K562 (cell line): ENCODE measurements around the gene TCAP. TPM values are rescaled to one million over a fixed set of nuclear protein-coding genes. Genes with fewer than 3 reads are reported as not detected.

Experiments used
- CTCF ChIP-seq, 3 experiments: IDR thresholded peaks in 2 of 3; conservative IDR thresholded peaks in 1 of 3; 2 replicates each; pipeline ENCODE4 v1.5.1; 2011 to 2012; ENCODE audit warnings: low read length in 3 of 3, mild to moderate bottlenecking in 3 of 3, control low read depth in 2 of 3, improper control_type of control experiment in 1 of 3, inconsistent platforms in 1 of 3, low read depth in 1 of 3, mixed read lengths in 1 of 3, moderate library complexity in 1 of 3; ENCODE audit not compliant: insufficient read depth in 2 of 3
- EP400 ChIP-seq: fragments of 450-650 bp; IDR thresholded peaks from 2 replicates; pipeline ENCODE4 v1.6.1; 2017; ENCODE audit warnings: antibody characterized with exemption, mild to moderate bottlenecking, moderate library complexity
- ETV6 ChIP-seq, 3 experiments: fragments of 150-350 bp in 1 of 3; sonication (generic) in 1 of 3; formaldehyde crosslinking in 1 of 3; IDR thresholded peaks; 2 replicates each; pipeline versions ENCODE4 v1.6.1 to v1.8.0; 2014 to 2022; ENCODE audit warnings: borderline replicate concordance in 2 of 3, low read depth in 2 of 3, antibody characterized with exemption in 1 of 3, low read length in 1 of 3, mild to moderate bottlenecking in 1 of 3, missing genetic modification reagents in 1 of 3
- FOXO4 ChIP-seq: fragments of 450-650 bp; formaldehyde crosslinking; IDR thresholded peaks from 2 replicates; pipeline ENCODE4 v1.4.0; 2020; ENCODE audit warnings: mild to moderate bottlenecking, moderate library complexity
- FOXP1 ChIP-seq: sonication (generic); formaldehyde crosslinking; IDR thresholded peaks from 2 replicates; pipeline ENCODE4 v1.8.0; 2022; ENCODE audit warnings: mild to moderate bottlenecking, missing genetic modification reagents
- GTF2E2 ChIP-seq: fragments of 200-800 bp; sonication (Bioruptor generic); IDR thresholded peaks from 2 replicates; pipeline ENCODE4 v1.6.1; 2016; ENCODE audit warnings: missing genetic modification characterization, missing compliant biosample characterization
- MAX ChIP-seq: sonication (generic); formaldehyde crosslinking; IDR thresholded peaks from 2 replicates; pipeline ENCODE4 v1.9.0; 2022; ENCODE audit warnings: mild to moderate bottlenecking, missing genetic modification reagents
- NFE2 ChIP-seq: IDR thresholded peaks from 2 replicates; pipeline ENCODE4 v1.6.1; 2014; ENCODE audit warnings: antibody characterized with exemption, low read depth
- NR2C2 ChIP-seq, 2 experiments: fragments of 200-800 bp in 1 of 2; sonication (Bioruptor generic) in 1 of 2; sonication (generic) in 1 of 2; formaldehyde crosslinking in 1 of 2; IDR thresholded peaks; 2 replicates each; pipeline versions ENCODE4 v1.6.1 to v1.8.0; 2016 to 2022; ENCODE audit warnings: mild to moderate bottlenecking in 1 of 2, missing compliant biosample characterization in 1 of 2, missing genetic modification characterization in 1 of 2, missing genetic modification reagents in 1 of 2
- SMARCB1 ChIP-seq: IDR thresholded peaks from 2 replicates; pipeline ENCODE4 v1.6.1; 2011; ENCODE audit warnings: improper control_type of control experiment, low read depth; ENCODE audit not compliant: insufficient read length
- TGIF2 ChIP-seq: sonication (generic); formaldehyde crosslinking; IDR thresholded peaks from 2 replicates; pipeline ENCODE4 v1.8.1; 2022; ENCODE audit warnings: mild to moderate bottlenecking, missing genetic modification reagents, moderate library complexity
- XRCC3 ChIP-seq: fragments of 450-650 bp; IDR thresholded peaks from 2 replicates; pipeline ENCODE4 v1.6.1; 2017; ENCODE audit warnings: mild to moderate bottlenecking, moderate library complexity
- ZNF780A ChIP-seq: fragments of 250-450 bp; sonication (Bioruptor Pico); IDR thresholded peaks from 2 replicates; pipeline ENCODE4 v1.5.0; 2021; ENCODE audit warnings: mild to moderate bottlenecking
- ZNF785 ChIP-seq: fragments of 250-450 bp; sonication (Bioruptor Pico); IDR thresholded peaks from 2 replicates; pipeline ENCODE4 v1.4.0; 2020; ENCODE audit warnings: mild to moderate bottlenecking
- polyA plus RNA-seq, 8 experiments: library from polyadenylated mRNA; depleted of rRNA in 4 of 8; stranded (reverse) in 5 of 8; unstranded in 3 of 8; fragments of >200 nt; fragmentation: Nextera tagmentation in 2 of 8; fragmentation: Illumina TruSeq in 1 of 8; extraction: Ambion mirVana in 2 of 8; extraction: Trizol in 1 of 8; gene quantifications; 2 replicates each; pipeline versions ENCODE4 v1.2.1 to v1.2.3, GENCODE V29; 2011 to 2014; ENCODE audit warnings: inconsistent platforms in 1 of 8, missing spikeins in 1 of 8
- total RNA-seq, 7 experiments: library from RNA; depleted of rRNA in 6 of 7; stranded (reverse); fragments of >200 nt in 6 of 7; fragmentation: Illumina TruSeq in 2 of 7; extraction: Trizol in 2 of 7; gene quantifications; 2 replicates each; pipeline versions ENCODE4 v1.2.1 to v1.2.3, GENCODE V29; 2011 to 2021; ENCODE audit warnings: low replicate concordance in 1 of 7
- TF ChIP-seq, protein P1 (sequence below): fragments of 450-650 bp; IDR thresholded peaks from 2 replicates; pipeline ENCODE4 v1.7.0; 2016; ENCODE audit warnings: borderline replicate concordance
- TF ChIP-seq, protein P2 (sequence below), 2 experiments: fragments of 450-650 bp in 1 of 2; IDR thresholded peaks; 2 replicates each; pipeline ENCODE4 v1.6.1; 2011 to 2017; ENCODE audit warnings: low read depth in 2 of 2, antibody characterized with exemption in 1 of 2, borderline replicate concordance in 1 of 2, low read length in 1 of 2, mild to moderate bottlenecking in 1 of 2, mixed read lengths in 1 of 2; ENCODE audit not compliant: control insufficient read depth in 1 of 2

TCAP gene
- total and polyA plus RNA-seq, 9 of the 15 experiments (the other 6 are each of a cell fraction or from before 2014, with no cell fraction given): 0.33 to 1.4 (median 0.82) TPM; not detected in 2

- TF ChIP-seq FOXO4 (no peak), GTF2E2 (tag) (peak; percentile 62; the same call in 1 of the 2 replicates), MAX (CRISPR knock-in tag) (peak; percentile 75), XRCC3 (no peak), ZNF785 (no peak), ZNF780A (peak; percentile 66; the same call in 1 of the 2 replicates), NFE2 (0 out of 2 replicates have a peak, but pooled peaks have one; percentile 16), TGIF2 (CRISPR knock-in tag) (no peak), ETV6 (IDR thresholded peaks at IDR 0.05; ENCODE audit: borderline replicate concordance in 1 of 2, low read depth in 2 of 2, low read length in 1 of 2) (0 out of 4 replicates have a peak, but pooled peaks of 1 of the 2 experiments have one; percentile 13), ETV6 (CRISPR knock-in tag; IDR thresholded peaks at IDR 0.05; ENCODE audit: borderline replicate concordance) (no peak), CTCF (IDR thresholded peaks at IDR 0.05 in 2 of 3, conservative IDR thresholded peaks at IDR 0.05 in 1 of 3; ENCODE audit: insufficient read depth in 2 of 3, low read depth in 1 of 3, low read length in 3 of 3) (peak in 2 of 3 experiments; percentile 25 to 42; a peak in 4 of 6 replicates), NR2C2 (CRISPR knock-in tag; IDR thresholded peaks at IDR 0.05) (no peak), NR2C2 (tag; IDR thresholded peaks at IDR 0.05) (peak; percentile 80), EP400 (peak; percentile 85), FOXP1 (CRISPR knock-in tag) (no peak), SMARCB1 (no peak)
- TF ChIP-seq, protein P1, sequence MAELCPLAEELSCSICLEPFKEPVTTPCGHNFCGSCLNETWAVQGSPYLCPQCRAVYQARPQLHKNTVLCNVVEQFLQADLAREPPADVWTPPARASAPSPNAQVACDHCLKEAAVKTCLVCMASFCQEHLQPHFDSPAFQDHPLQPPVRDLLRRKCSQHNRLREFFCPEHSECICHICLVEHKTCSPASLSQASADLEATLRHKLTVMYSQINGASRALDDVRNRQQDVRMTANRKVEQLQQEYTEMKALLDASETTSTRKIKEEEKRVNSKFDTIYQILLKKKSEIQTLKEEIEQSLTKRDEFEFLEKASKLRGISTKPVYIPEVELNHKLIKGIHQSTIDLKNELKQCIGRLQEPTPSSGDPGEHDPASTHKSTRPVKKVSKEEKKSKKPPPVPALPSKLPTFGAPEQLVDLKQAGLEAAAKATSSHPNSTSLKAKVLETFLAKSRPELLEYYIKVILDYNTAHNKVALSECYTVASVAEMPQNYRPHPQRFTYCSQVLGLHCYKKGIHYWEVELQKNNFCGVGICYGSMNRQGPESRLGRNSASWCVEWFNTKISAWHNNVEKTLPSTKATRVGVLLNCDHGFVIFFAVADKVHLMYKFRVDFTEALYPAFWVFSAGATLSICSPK: no peak
- TF ChIP-seq, protein P2, sequence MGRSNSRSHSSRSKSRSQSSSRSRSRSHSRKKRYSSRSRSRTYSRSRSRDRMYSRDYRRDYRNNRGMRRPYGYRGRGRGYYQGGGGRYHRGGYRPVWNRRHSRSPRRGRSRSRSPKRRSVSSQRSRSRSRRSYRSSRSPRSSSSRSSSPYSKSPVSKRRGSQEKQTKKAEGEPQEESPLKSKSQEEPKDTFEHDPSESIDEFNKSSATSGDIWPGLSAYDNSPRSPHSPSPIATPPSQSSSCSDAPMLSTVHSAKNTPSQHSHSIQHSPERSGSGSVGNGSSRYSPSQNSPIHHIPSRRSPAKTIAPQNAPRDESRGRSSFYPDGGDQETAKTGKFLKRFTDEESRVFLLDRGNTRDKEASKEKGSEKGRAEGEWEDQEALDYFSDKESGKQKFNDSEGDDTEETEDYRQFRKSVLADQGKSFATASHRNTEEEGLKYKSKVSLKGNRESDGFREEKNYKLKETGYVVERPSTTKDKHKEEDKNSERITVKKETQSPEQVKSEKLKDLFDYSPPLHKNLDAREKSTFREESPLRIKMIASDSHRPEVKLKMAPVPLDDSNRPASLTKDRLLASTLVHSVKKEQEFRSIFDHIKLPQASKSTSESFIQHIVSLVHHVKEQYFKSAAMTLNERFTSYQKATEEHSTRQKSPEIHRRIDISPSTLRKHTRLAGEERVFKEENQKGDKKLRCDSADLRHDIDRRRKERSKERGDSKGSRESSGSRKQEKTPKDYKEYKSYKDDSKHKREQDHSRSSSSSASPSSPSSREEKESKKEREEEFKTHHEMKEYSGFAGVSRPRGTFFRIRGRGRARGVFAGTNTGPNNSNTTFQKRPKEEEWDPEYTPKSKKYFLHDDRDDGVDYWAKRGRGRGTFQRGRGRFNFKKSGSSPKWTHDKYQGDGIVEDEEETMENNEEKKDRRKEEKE (IDR thresholded peaks at IDR 0.05; ENCODE audit: borderline replicate concordance in 1 of 2, control insufficient read depth in 1 of 2, low read depth in 2 of 2, low read length in 1 of 2): 0 out of 4 replicates have a peak, but pooled peaks of 1 of the 2 experiments have one; percentile 62
These were observed 28.0 kb upstream of the TCAP start, which contains the start of gene STARD3 (continued) for GRCh38 chr17:39636927-39637736.
